ENCODE results near the gene SLC22A13. TPM values are rescaled to one million over a fixed set of nuclear protein-coding genes. Genes with fewer than 3 reads are reported as not detected.

Gene SLC22A13, protein sequence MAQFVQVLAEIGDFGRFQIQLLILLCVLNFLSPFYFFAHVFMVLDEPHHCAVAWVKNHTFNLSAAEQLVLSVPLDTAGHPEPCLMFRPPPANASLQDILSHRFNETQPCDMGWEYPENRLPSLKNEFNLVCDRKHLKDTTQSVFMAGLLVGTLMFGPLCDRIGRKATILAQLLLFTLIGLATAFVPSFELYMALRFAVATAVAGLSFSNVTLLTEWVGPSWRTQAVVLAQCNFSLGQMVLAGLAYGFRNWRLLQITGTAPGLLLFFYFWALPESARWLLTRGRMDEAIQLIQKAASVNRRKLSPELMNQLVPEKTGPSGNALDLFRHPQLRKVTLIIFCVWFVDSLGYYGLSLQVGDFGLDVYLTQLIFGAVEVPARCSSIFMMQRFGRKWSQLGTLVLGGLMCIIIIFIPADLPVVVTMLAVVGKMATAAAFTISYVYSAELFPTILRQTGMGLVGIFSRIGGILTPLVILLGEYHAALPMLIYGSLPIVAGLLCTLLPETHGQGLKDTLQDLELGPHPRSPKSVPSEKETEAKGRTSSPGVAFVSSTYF
- total RNA-seq: under 1 TPM in 1 of 2 donors, not detected in 1; 0.52 TPM

DNA sequence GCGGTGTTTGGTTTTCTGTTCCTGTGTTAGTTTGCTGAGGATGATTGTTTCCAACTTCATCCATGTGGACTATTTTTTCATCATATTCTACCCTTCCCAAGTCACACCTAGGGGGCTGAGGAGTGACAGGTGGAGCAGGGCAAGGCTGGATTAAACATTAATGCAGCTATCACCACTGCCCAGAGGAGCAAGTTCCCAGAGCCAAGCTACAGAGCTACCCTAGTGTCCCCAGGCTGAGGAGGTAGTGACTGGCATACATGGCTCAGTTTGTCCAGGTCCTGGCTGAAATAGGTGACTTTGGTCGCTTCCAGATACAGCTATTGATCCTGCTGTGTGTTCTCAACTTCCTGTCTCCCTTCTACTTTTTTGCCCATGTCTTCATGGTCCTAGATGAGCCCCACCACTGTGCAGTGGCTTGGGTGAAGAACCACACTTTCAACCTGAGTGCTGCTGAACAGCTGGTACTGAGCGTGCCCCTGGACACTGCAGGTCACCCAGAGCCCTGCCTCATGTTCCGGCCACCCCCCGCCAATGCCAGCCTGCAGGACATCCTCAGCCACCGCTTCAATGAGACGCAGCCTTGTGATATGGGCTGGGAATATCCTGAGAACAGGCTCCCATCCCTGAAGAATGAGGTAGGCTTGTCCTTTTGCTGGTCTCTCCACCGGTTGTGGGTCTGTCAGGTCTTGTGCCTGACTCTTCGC lies at the start of gene SLC22A13:
TSS of gene SLC22A13 (plus strand) at position 209 of the 704 bp plus-strand sequence. CDS start at position 258, 49 bp downstream.
- intact Hi-C loops (cut with DNase I): no loop called here
- H3K4me3 ChIP-seq: no peak within 1 kb of the TSS
- H3K36me3 ChIP-seq (replicated peaks in 1 of 2; ENCODE audit: insufficient read depth in 1 of 2, low read depth in 2 of 2): no peaks in the 10 kb centered on the region
- ATAC-seq (no peak), DNase-seq (no peak)
- H3K27me3 ChIP-seq: no peaks in the 10 kb centered on the region
- H3K27ac ChIP-seq: no peak within 1 kb of the TSS
- no peaks in the 10 kb centered on the region for H3K9me3 ChIP-seq
- TF ChIP-seq POLR2A (IDR thresholded peaks at IDR 0.05): no peak
- TF ChIP-seq, protein P1, sequence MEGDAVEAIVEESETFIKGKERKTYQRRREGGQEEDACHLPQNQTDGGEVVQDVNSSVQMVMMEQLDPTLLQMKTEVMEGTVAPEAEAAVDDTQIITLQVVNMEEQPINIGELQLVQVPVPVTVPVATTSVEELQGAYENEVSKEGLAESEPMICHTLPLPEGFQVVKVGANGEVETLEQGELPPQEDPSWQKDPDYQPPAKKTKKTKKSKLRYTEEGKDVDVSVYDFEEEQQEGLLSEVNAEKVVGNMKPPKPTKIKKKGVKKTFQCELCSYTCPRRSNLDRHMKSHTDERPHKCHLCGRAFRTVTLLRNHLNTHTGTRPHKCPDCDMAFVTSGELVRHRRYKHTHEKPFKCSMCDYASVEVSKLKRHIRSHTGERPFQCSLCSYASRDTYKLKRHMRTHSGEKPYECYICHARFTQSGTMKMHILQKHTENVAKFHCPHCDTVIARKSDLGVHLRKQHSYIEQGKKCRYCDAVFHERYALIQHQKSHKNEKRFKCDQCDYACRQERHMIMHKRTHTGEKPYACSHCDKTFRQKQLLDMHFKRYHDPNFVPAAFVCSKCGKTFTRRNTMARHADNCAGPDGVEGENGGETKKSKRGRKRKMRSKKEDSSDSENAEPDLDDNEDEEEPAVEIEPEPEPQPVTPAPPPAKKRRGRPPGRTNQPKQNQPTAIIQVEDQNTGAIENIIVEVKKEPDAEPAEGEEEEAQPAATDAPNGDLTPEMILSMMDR (IDR thresholded peaks at IDR 0.05): no peak
- H3K4me1 ChIP-seq: peaks cover 26% of the 10 kb centered on the region
- 90 to 91% methylated on average over 9 of the region's 9 CpGs for WGBS, 2 donors

DNA sequence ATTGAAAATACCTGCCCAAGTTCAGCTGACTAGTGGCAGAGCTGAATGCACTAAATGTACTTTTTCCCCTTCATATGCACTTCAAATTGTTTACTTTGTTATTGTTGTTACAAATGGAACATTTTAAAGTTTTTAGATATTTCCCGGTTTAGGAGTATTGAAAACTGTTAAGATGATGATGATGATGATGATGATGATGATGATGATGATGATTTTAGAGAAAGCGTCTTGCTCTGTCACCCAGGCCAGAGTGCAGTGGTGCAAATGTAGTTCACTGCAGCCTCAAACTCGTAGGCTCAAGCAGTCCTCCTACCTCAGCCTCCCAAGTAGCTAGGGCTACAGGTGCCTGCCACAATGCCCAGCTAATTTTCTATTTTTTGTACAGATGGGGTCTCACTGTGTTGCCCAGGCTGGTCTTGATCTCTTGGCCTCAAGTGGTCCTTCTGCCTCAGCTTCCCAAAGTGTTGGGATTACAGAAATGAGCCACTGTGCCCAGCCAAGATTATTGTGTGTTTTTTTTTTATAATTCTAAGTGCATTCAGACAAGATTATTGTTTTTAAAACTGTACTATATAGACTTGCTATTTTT lies 45.9 kb upstream of the SLC22A13 start:
- intact Hi-C loops (cut with DNase I): no loop called here
- no peaks in the 10 kb centered on the region for H3K4me1 ChIP-seq
- ATAC-seq: no peak

DNA sequence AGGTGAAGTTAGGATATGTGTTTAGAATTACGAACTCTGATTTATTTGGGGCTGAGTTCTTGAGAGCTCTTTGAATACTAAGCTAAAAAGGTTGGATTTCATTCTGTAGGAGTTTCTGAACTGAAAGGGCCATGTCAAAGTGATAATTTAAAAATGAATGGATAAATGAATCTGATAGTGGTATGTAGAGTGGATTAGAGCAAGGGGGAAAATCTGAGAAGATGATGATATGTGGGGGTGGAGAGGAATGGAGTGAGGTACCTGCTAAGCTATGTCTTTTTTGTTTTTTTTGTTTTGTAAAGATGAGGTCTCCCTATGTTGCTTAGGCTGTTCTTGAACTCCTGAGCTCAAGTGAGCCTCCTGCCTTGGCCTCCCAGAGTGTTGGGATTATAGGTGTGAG lies 44.6 kb upstream of the SLC22A13 start:
- Histone ChIP-seq H3K36me3 (replicated peaks in 1 of 2; ENCODE audit: insufficient read depth in 1 of 2, low read depth in 2 of 2) (peaks cover 0 to 2% of the 10 kb centered on the region in 2 donors), H3K4me3 (no peak overlapping the region), H3K4me1 (no peaks in the 10 kb centered on the region), H3K9me3 (no peaks in the 10 kb centered on the region), H3K27me3 (no peaks in the 10 kb centered on the region), H3K27ac (no peak overlapping the region)
- ATAC-seq (no peak), DNase-seq (no peak)
- 100% methylated on average over 1 of the region's 1 CpG for WGBS, 2 donors
- intact Hi-C loops (cut with DNase I): no loop called here
- TF ChIP-seq, protein P1 (IDR thresholded peaks at IDR 0.05): no peak
- no peak for TF ChIP-seq POLR2A (IDR thresholded peaks at IDR 0.05)

More for the DNA sequence above, 45.9 kb upstream of the SLC22A13 start:
- H3K36me3 ChIP-seq (replicated peaks in 1 of 2; ENCODE audit: insufficient read depth in 1 of 2, low read depth in 2 of 2): peaks cover 0 to 2% of the 10 kb centered on the region in 2 donors
- WGBS, 2 donors: 94 to 97% methylated on average over 3 of the region's 3 CpGs
- H3K27me3 ChIP-seq: no peaks in the 10 kb centered on the region
- H3K4me3 ChIP-seq: no peak overlapping the region
- H3K9me3 ChIP-seq: no peaks in the 10 kb centered on the region
- DNase-seq: no peak
- no peak overlapping the region for H3K27ac ChIP-seq
- no peak for TF ChIP-seq POLR2A (IDR thresholded peaks at IDR 0.05)
- TF ChIP-seq, protein P1 (IDR thresholded peaks at IDR 0.05): no peak

DNA sequence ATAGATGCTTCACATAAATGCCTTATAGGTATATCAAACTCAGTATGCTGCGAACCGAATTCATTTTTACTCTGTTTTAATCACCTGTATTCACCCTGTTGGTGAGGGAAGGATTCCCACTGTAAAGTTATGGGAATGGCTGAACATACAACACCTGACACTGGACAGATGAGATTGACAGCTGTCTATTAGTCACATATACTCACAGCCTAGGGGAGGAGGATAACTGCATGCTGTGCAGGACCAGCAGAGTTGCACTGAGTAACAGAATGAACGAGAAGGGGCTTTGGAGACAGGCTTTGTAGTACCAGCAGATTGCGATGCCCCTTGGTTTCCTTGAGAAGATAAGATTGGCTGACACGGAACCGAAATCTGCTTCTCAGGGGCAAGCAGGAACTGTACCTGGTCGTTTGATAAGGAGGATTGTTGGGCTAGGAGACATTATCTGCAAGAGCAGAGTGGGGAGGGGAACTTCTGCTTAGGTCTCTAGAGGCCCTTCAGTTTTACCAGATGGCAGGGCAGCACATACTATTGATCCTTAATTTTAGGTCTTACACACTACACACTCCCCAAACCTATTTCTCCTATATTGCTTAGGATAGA lies 43.5 kb upstream of the SLC22A13 start:
- TF ChIP-seq, protein P1 (IDR thresholded peaks at IDR 0.05): no peak
- no peak for TF ChIP-seq POLR2A (IDR thresholded peaks at IDR 0.05)
- peaks cover 0 to 2% of the 10 kb centered on the region in 2 donors for H3K36me3 ChIP-seq (replicated peaks in 1 of 2; ENCODE audit: insufficient read depth in 1 of 2, low read depth in 2 of 2)
- ATAC-seq: no peak

More for the DNA sequence above, 43.5 kb upstream of the SLC22A13 start:
- Histone ChIP-seq H3K9me3 (no peaks in the 10 kb centered on the region), H3K4me1 (no peaks in the 10 kb centered on the region), H3K27ac (no peak overlapping the region), H3K27me3 (no peaks in the 10 kb centered on the region), H3K4me3 (no peak overlapping the region)
- WGBS, 2 donors: 74% methylated on average over 7 of the region's 7 CpGs
- intact Hi-C loops (cut with DNase I): no loop called here
- DNase-seq: no peak

All from body of pancreas (tissue), 4 donors.